Thoracic aorta (tissue), 2 donors: ENCODE results near the gene KMT2B. TPM values are rescaled to one million over a fixed set of nuclear protein-coding genes. Genes with fewer than 3 reads are reported as not detected.

Experiments used
- ATAC-seq: fragments of 150-250 bp; one replicate; pipeline ENCODE4 v1.8.0; 2017; ENCODE audit warnings: low read depth; ENCODE audit not compliant: insufficient number of reproducible peaks, low FRiP score
- DNase-seq: peaks from one replicate; pipeline ENCODE4 v3.0.0-alpha.2; 2020; ENCODE audit warnings: low spot score
- H3K27ac ChIP-seq, 2 donors: fragments of 200-600 bp; sonication (generic); 1 replicate in 1 of 2; 2 replicates in 1 of 2; pipeline ENCODE4 v1.5.1; 2016; ENCODE audit warnings: mild to moderate bottlenecking in 2 of 2, moderate library complexity in 2 of 2
- H3K27me3 ChIP-seq: fragments of 200-600 bp; sonication (generic); replicated peaks from 2 replicates; pipeline ENCODE4 v1.6.0; 2016; ENCODE audit warnings: mild to moderate bottlenecking; ENCODE audit not compliant: insufficient read depth
- H3K36me3 ChIP-seq: fragments of 200-600 bp; sonication (generic); one replicate; pipeline ENCODE4 v1.5.1; 2016
- H3K4me1 ChIP-seq, 2 donors: fragments of 200-600 bp; sonication (generic); 1 replicate in 1 of 2; 2 replicates in 1 of 2; pipeline versions ENCODE4 v1.5.1 to v1.6.0; 2016; ENCODE audit warnings: low read depth in 2 of 2, mild to moderate bottlenecking in 1 of 2; ENCODE audit not compliant: control insufficient read depth in 1 of 2
- H3K4me3 ChIP-seq: fragments of 200-600 bp; sonication (generic); 2 replicates; pipeline ENCODE4 v1.5.1; 2016; ENCODE audit warnings: mild to moderate bottlenecking
- H3K9me3 ChIP-seq: fragments of 200-600 bp; sonication (generic); 2 replicates; pipeline ENCODE4 v1.5.1; 2016
- total RNA-seq, 2 donors: library from RNA; depleted of rRNA; stranded (reverse); fragments of >200 nt; gene quantifications; one replicate each; pipeline versions ENCODE4 v1.1.0 to v1.2.3, GENCODE V29; 2016
- TF ChIP-seq, protein P1 (sequence below): fragments of 200-600 bp; sonication (generic); IDR thresholded peaks from one replicate; pipeline ENCODE4 v1.5.1; 2019; ENCODE audit warnings: antibody characterized with exemption

Gene KMT2B
- total RNA-seq, 2 donors from 2014 or later: 26.4 to 31.3 TPM

DNA sequence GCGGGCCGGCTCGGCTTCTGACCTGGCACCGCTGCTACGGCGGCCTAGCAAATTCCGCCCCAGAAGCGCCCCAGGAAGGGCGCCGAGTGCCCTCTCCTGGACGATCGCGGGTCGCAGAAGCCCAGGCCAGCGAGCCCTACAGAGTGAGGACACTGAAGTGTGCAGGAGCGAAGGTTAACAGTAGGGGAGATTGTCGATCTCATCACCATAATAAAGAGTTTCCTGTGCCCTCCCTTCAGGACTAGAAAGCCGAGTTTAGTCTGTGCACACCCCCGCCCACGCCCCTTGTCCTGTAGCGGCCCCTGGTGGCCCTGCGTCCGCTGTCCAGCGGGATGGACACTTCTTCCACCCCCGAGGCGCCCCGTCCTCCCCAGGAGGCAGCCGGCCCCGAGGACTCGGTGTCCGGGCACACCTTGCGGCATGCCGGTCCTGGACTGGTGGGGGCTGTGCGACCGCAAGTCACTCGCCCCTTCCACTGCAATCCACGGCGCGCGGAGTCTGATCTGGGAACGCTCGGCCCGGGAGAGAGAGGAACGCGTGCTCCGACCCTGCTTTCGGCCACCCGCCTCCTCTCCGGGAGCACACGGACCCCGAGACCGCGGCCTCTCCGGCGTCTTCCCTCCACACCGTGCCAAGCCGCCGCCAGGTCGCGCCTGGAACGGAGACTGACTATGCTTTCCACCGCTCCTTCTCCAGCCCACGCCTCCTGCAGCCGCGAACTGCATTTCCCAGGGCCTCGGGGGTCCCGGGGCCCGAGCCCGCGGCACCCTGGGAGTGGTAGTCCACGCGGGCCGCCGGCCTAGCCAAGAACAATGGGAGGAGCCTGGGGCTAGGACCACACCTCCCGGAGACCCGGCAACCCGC lies 770 bp upstream of the KMT2B start:
- Histone ChIP-seq H3K4me1 (peaks cover 16 to 26% of the 10 kb centered on the region in 2 donors), H3K4me3 (peak overlapping the region; percentile 82), H3K27me3 (no peaks in the 10 kb centered on the region), H3K9me3 (no peaks in the 10 kb centered on the region), H3K36me3 (peaks cover 13% of the 10 kb centered on the region), H3K27ac (peak overlapping the region; percentile 60 to 74)
- DNase-seq: peak; percentile 88
- ATAC-seq: peak; percentile 91
- TF ChIP-seq, protein P1, sequence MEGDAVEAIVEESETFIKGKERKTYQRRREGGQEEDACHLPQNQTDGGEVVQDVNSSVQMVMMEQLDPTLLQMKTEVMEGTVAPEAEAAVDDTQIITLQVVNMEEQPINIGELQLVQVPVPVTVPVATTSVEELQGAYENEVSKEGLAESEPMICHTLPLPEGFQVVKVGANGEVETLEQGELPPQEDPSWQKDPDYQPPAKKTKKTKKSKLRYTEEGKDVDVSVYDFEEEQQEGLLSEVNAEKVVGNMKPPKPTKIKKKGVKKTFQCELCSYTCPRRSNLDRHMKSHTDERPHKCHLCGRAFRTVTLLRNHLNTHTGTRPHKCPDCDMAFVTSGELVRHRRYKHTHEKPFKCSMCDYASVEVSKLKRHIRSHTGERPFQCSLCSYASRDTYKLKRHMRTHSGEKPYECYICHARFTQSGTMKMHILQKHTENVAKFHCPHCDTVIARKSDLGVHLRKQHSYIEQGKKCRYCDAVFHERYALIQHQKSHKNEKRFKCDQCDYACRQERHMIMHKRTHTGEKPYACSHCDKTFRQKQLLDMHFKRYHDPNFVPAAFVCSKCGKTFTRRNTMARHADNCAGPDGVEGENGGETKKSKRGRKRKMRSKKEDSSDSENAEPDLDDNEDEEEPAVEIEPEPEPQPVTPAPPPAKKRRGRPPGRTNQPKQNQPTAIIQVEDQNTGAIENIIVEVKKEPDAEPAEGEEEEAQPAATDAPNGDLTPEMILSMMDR: peak; percentile 84

- Histone ChIP-seq H3K27ac (peak overlapping the region; percentile 59 to 71), H3K36me3 (peaks cover 28% of the 10 kb centered on the region), H3K4me3 (peak overlapping the region; percentile 80), H3K27me3 (no peaks in the 10 kb centered on the region), H3K9me3 (no peaks in the 10 kb centered on the region), H3K4me1 (peaks cover 16 to 26% of the 10 kb centered on the region in 2 donors)
- no peak for DNase-seq
- TF ChIP-seq, protein P1: no peak
- ATAC-seq: no peak
Observed at GRCh38 chr19:35718345-35719041, 690 bp downstream of the KMT2B start.

- H3K4me1 ChIP-seq: peaks cover 16 to 26% of the 10 kb centered on the region in 2 donors
- no peaks in the 10 kb centered on the region for H3K9me3 ChIP-seq
- no peak overlapping the region for H3K27ac ChIP-seq
- TF ChIP-seq, protein P1: no peak
- peak overlapping the region; percentile 80 for H3K4me3 ChIP-seq
- DNase-seq (no peak), ATAC-seq (no peak)
- no peaks in the 10 kb centered on the region for H3K27me3 ChIP-seq
- peaks cover 39% of the 10 kb centered on the region for H3K36me3 ChIP-seq
Observed at GRCh38 chr19:35719402-35720162, 1.8 kb downstream of the KMT2B start.

DNA sequence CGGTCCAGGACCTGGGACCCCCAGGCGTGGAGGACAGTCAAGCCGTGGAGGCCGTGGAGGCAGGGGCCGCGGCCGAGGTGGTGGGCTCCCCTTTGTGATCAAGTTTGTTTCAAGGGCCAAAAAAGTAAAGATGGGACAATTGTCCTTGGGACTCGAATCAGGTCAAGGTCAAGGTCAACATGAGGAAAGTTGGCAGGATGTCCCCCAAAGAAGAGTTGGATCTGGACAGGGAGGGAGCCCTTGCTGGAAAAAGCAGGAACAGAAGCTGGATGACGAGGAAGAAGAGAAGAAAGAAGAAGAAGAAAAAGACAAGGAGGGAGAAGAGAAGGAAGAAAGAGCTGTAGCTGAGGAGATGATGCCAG lies 2.3 kb downstream of the KMT2B start:
- DNase-seq: no peak
- Histone ChIP-seq H3K36me3 (peaks cover 45% of the 10 kb centered on the region), H3K4me3 (no peak overlapping the region)

More for the DNA sequence above, 2.3 kb downstream of the KMT2B start:
- Histone ChIP-seq H3K4me1 (peaks cover 16 to 26% of the 10 kb centered on the region in 2 donors), H3K9me3 (no peaks in the 10 kb centered on the region), H3K27me3 (no peaks in the 10 kb centered on the region), H3K27ac (no peak overlapping the region)
- TF ChIP-seq, protein P1: no peak
- ATAC-seq: no peak
